SK-N-SH treated with all-trans-retinoic acid at 6 μM for 48 hours (cell line): ENCODE results near the gene SH3PXD2A.

Experiments
- ATAC-seq: fragments of 200-7000 bp; cut with Tn5 transposase; 3 replicates; pipeline ENCODE4 v1.9.1; 2020; ENCODE audit warnings: mild to moderate bottlenecking, moderate library complexity
- ARNTL ChIP-seq: fragments of 450-650 bp; formaldehyde crosslinking; IDR thresholded peaks from 2 replicates; pipeline ENCODE4 v1.5.0; 2020; ENCODE audit warnings: low read depth, mild to moderate bottlenecking, moderate library complexity, borderline replicate concordance
- CREB5 ChIP-seq: fragments of 250-450 bp; sonication (Bioruptor Pico); IDR thresholded peaks from 2 replicates; pipeline ENCODE4 v1.5.1; 2020; ENCODE audit warnings: low read depth, mild to moderate bottlenecking, moderate library complexity
- CSDC2 ChIP-seq: fragments of 250-450 bp; sonication (Bioruptor Pico); IDR thresholded peaks from 2 replicates; pipeline ENCODE4 v1.5.0; 2020; ENCODE audit warnings: mild to moderate bottlenecking, moderate library complexity
- ESRRG ChIP-seq: fragments of 250-450 bp; sonication (Bioruptor Pico); IDR thresholded peaks from 2 replicates; pipeline ENCODE4 v1.6.1; 2021; ENCODE audit warnings: mild to moderate bottlenecking
- GLIS3 ChIP-seq: fragments of 250-450 bp; sonication (Bioruptor Pico); IDR thresholded peaks from 2 replicates; pipeline ENCODE4 v1.5.0; 2020; ENCODE audit warnings: mild to moderate bottlenecking, moderate library complexity
- ISL1 ChIP-seq: fragments of 250-450 bp; sonication (Bioruptor Pico); IDR thresholded peaks from 2 replicates; pipeline ENCODE4 v2.1.2; 2022; ENCODE audit warnings: mild to moderate bottlenecking, moderate library complexity
- OSR1 ChIP-seq: fragments of 250-450 bp; sonication (Bioruptor Pico); IDR thresholded peaks from 2 replicates; pipeline ENCODE4 v1.8.0; 2022; ENCODE audit warnings: moderate library complexity, mild to moderate bottlenecking, inconsistent platforms
- PATZ1 ChIP-seq: fragments of 250-450 bp; sonication (Bioruptor Pico); IDR thresholded peaks from 2 replicates; pipeline ENCODE4 v1.8.0; 2020; ENCODE audit warnings: mild to moderate bottlenecking, moderate library complexity, borderline replicate concordance
- PPARA ChIP-seq: fragments of 250-450 bp; sonication (Bioruptor Pico); IDR thresholded peaks from 2 replicates; pipeline ENCODE4 v1.5.0; 2020; ENCODE audit warnings: mild to moderate bottlenecking, borderline replicate concordance
- RARB ChIP-seq: fragments of 250-450 bp; sonication (Bioruptor Pico); IDR thresholded peaks from 2 replicates; pipeline ENCODE4 v1.8.0; 2021; ENCODE audit warnings: mild to moderate bottlenecking, moderate library complexity
- SNAI2 ChIP-seq: fragments of 250-450 bp; sonication (Bioruptor Pico); IDR thresholded peaks from 2 replicates; pipeline ENCODE4 v1.5.0; 2020; ENCODE audit warnings: mild to moderate bottlenecking, moderate library complexity
- TCF4 ChIP-seq: fragments of 250-450 bp; sonication (Bioruptor Pico); IDR thresholded peaks from 2 replicates; pipeline ENCODE4 v1.8.0; 2021; ENCODE audit warnings: mild to moderate bottlenecking, moderate library complexity, borderline replicate concordance
- TOX ChIP-seq: fragments of 250-450 bp; sonication (Bioruptor Pico); IDR thresholded peaks from 2 replicates; pipeline ENCODE4 v1.8.0; 2021; ENCODE audit warnings: mild to moderate bottlenecking, moderate library complexity, borderline replicate concordance
- TSHZ2 ChIP-seq: fragments of 250-450 bp; sonication (Bioruptor Pico); IDR thresholded peaks from 2 replicates; pipeline ENCODE4 v1.5.0; 2020; ENCODE audit warnings: mild to moderate bottlenecking, moderate library complexity
- ZC3H10 ChIP-seq: fragments of 250-450 bp; sonication (Bioruptor Pico); IDR thresholded peaks from 2 replicates; pipeline ENCODE4 v1.5.1; 2021; ENCODE audit warnings: mild to moderate bottlenecking, moderate library complexity
- ZFP3 ChIP-seq: fragments of 250-450 bp; sonication (Bioruptor Pico); IDR thresholded peaks from 2 replicates; pipeline ENCODE4 v1.5.0; 2020; ENCODE audit warnings: mild to moderate bottlenecking, moderate library complexity
- ZFP30 ChIP-seq: fragments of 450-650 bp; formaldehyde crosslinking; IDR thresholded peaks from 2 replicates; pipeline ENCODE4 v1.5.0; 2022; ENCODE audit warnings: mild to moderate bottlenecking, moderate library complexity
- ZNF565 ChIP-seq: fragments of 450-650 bp; formaldehyde crosslinking; conservative IDR thresholded peaks from 2 replicates; pipeline ENCODE4 v1.5.0; 2020; ENCODE audit warnings: low read depth, mild to moderate bottlenecking, moderate library complexity
- ZNF70 ChIP-seq: fragments of 450-650 bp; formaldehyde crosslinking; IDR thresholded peaks from 2 replicates; pipeline ENCODE4 v1.5.0; 2020; ENCODE audit warnings: mild to moderate bottlenecking, moderate library complexity
- ZNF8 ChIP-seq: fragments of 450-650 bp; formaldehyde crosslinking; IDR thresholded peaks from 2 replicates; pipeline ENCODE4 v1.5.0; 2020; ENCODE audit warnings: mild to moderate bottlenecking, moderate library complexity

Gene SH3PXD2A

DNA sequence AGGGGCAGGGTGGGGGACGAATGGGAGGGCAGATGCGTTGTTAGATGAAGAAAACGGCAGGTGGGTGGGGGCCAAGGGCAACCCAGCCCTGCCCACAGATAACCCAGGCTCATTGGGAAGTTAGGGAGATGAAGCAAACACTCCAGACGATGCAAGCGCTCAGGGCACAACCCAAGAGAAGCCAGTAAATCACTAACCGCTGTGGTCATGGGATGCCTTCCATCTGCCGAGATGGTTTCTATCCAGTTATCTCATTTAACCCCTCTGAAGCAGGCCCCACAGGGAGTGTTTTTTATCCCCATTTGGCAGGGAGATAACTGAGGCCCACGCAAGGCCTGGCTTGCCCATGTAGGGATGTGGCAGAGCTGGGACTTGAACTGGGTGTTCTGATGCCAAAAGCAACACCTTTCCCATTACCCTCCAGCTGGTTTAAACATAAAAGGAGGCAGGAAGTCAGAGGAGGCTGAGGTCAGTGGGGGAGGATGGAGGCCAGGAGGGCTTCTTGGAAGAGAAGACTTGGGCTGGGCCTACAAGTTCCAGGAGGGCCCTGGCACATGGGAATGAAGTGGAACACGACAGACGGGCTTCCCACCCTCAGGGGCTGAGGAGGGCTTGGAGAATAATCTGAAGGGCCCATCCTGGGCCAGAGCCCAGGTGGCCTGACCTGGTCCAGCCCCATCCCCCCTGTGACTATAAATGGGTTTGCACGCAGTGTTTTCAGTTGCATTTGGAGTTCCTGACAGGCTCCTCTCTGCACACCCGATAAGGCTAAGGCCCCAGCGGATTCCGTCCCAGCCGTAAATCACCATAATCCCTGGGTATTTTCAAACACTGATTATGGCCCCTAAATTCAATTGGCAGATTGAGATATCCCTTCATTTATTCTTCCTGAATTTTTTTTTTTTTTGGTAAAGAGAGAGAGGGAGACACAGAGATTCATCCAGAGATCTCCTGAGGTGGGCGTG is 281.0 kb downstream of the SH3PXD2A start:
- TF ChIP-seq ZFP3 (CRISPR knock-in tag) (no peak), TOX (CRISPR knock-in tag) (no peak), TCF4 (no peak), PATZ1 (no peak), RARB (no peak), OSR1 (CRISPR knock-in tag) (no peak), TSHZ2 (CRISPR knock-in tag) (no peak), CSDC2 (no peak), SNAI2 (CRISPR knock-in tag) (no peak), ZNF8 (CRISPR knock-in tag) (no peak), ARNTL (CRISPR knock-in tag) (no peak), ISL1 (no peak), ZNF565 (no peak), PPARA (CRISPR knock-in tag) (no peak), ESRRG (CRISPR knock-in tag) (no peak)

GRCh38 chr10:103573205-103573487 is 282.2 kb downstream of the SH3PXD2A start:
- TF ChIP-seq CSDC2 (no peak), PPARA (CRISPR knock-in tag) (no peak), ZFP3 (CRISPR knock-in tag) (no peak)
- no peak for ATAC-seq

More for the DNA sequence above, 281.0 kb downstream of the SH3PXD2A start:
- no peak for ATAC-seq

GRCh38 chr10:103572347-103573204 is 282.8 kb downstream of the SH3PXD2A start:
- no peak for ATAC-seq
- TF ChIP-seq ZFP3 (CRISPR knock-in tag) (no peak), PPARA (CRISPR knock-in tag) (no peak), ZFP30 (CRISPR knock-in tag) (no peak), GLIS3 (CRISPR knock-in tag) (no peak), CREB5 (CRISPR knock-in tag) (no peak)

GRCh38 chr10:103571656-103571975 is 283.8 kb downstream of the SH3PXD2A start:
- TF ChIP-seq OSR1 (CRISPR knock-in tag) = no peak
- no peak for TF ChIP-seq TSHZ2 (CRISPR knock-in tag)
- TF ChIP-seq ZNF70 = no peak
- no peak for TF ChIP-seq ESRRG (CRISPR knock-in tag)
- TF ChIP-seq ZFP30 (CRISPR knock-in tag) = no peak
- no peak for TF ChIP-seq ZC3H10 (CRISPR knock-in tag)
- ATAC-seq = no peak
